ENCODE results near the gene NOC4L.

NOC4L gene

DNA sequence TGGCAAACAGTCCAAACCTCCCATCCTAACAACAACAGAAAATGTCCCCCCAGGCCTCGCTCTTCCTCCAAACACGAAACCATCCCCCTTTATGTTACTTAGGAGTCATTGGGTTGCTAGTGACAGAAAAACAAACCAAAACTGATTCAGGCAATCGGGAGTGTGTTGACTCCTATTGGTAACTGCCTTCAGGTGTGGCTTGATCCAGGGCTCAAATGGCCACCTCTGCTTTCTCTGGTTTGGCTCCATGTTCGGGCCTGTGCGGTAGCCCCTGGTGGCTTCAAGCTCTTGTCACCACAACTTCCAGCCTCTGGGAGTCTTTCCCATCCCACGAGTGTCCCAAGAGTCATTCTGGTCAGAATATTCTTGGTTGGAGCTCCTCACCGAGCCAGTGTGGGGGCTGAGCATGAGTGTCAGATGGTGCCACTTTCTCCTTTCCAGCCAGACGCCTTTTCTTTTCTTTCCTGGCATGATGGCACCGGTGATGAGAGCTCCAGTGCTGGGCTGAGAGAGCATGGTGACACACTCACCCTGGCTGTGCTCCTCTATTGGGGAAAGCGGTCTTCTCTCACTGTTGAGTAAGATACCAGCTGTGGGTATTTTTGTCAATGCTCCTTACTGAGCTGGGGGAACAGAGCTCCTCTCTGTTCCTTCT is 38.6 kb downstream of the NOC4L start:
- Histone ChIP-seq H3K4me1 (ENCODE audit: insufficient read depth, insufficient read length) (peaks cover 16% of the 10 kb centered on the region), H3K36me3 (ENCODE audit: insufficient read depth, insufficient read length, low read length) (no peaks in the 10 kb centered on the region), H3K27me3 (ENCODE audit: insufficient read depth, insufficient read length) (peaks cover 76% of the 10 kb centered on the region), H3K4me3 (ENCODE audit: insufficient read length, low read depth) (no peak overlapping the region), H3K9me3 (ENCODE audit: insufficient read depth, low read length) (no peaks in the 10 kb centered on the region), H3K9ac (ENCODE audit: insufficient read length, low read depth) (no peak overlapping the region)
- no peak for TF ChIP-seq ZNF274 (IDR thresholded peaks at IDR 0.05; ENCODE audit: low read depth, low read length)
- no peak for TF ChIP-seq YY1 (IDR thresholded peaks at IDR 0.05; ENCODE audit: insufficient read depth, insufficient read length)
- TF ChIP-seq SUZ12 (IDR thresholded peaks at IDR 0.05; ENCODE audit: extremely low read depth, insufficient read depth, insufficient read length): no peak
- no peak for DNase-seq (ENCODE audit: low read depth, low spot score)

DNA sequence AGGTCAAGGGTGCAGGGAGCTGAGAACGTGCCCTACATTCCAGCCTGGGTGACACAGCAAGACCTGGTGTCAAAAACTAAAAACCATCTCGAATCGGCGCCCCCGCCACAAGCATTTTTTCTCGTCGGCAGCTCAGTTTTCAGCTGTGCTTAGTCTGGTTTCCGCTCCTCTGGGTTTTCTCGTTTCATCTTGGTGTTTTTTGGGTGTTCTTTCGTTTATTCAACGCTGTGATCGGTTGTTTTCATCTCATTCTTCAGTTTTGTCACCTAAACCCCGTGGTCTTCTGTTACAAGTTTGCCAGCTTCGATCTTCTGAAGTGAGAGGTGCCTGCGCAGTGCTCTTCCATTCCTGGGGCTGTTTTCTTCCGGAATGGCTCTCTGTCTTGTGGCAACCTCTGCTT is 41.4 kb downstream of the NOC4L start:
- Histone ChIP-seq H3K4me1 (ENCODE audit: insufficient read depth, insufficient read length) (peaks cover 24% of the 10 kb centered on the region), H3K27me3 (ENCODE audit: insufficient read depth, insufficient read length) (peaks cover 83% of the 10 kb centered on the region), H3K4me3 (ENCODE audit: insufficient read length, low read depth) (no peak overlapping the region), H3K9me3 (ENCODE audit: insufficient read depth, low read length) (no peaks in the 10 kb centered on the region), H3K9ac (ENCODE audit: insufficient read length, low read depth) (peak overlapping the region; percentile 17), H3K36me3 (ENCODE audit: insufficient read depth, insufficient read length, low read length) (no peaks in the 10 kb centered on the region)
- DNase-seq (ENCODE audit: low read depth, low spot score): no peak
- no peak for TF ChIP-seq YY1 (IDR thresholded peaks at IDR 0.05; ENCODE audit: insufficient read depth, insufficient read length)
- no peak for TF ChIP-seq ZNF274 (IDR thresholded peaks at IDR 0.05; ENCODE audit: low read depth, low read length)
- TF ChIP-seq SUZ12 (IDR thresholded peaks at IDR 0.05; ENCODE audit: extremely low read depth, insufficient read depth, insufficient read length): no peak

DNA sequence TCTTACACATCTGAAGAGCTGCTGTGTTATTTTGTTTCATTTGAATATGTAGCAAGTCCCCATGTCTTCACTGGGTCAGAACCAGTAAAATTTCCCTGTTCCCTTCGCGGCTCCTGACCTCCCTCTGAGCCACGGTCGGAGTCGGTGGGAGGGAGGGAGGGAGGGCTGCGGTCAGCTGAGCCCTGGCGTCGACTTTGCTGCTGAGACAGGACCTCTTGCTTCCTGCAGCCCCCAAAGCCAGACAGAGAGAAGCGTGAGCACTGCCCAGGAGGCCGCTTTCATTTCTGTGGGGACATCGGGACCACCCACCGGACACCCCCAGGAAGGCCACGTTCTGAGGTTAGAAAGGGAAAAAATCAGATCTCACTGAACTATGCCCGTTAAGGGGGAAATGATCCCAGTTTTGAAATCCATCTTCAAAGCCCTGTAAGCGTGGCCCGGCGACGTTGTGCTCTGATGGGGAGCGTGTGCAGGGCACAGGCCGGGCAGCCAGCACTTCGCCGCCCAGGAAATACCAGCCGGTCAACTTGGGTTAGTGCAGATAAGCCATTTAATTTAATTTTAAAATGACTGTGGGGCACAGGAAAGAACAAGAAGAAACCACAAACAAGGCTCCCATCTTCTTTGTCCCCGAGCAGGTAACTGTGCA is 42.1 kb downstream of the NOC4L start:
- Histone ChIP-seq H3K9me3 (ENCODE audit: insufficient read depth, low read length) (no peaks in the 10 kb centered on the region), H3K36me3 (ENCODE audit: insufficient read depth, insufficient read length, low read length) (no peaks in the 10 kb centered on the region), H3K9ac (ENCODE audit: insufficient read length, low read depth) (no peak overlapping the region), H3K4me1 (ENCODE audit: insufficient read depth, insufficient read length) (peaks cover 25% of the 10 kb centered on the region), H3K27me3 (ENCODE audit: insufficient read depth, insufficient read length) (peaks cover 83% of the 10 kb centered on the region), H3K4me3 (ENCODE audit: insufficient read length, low read depth) (no peak overlapping the region)
- no peak for DNase-seq (ENCODE audit: low read depth, low spot score)
- TF ChIP-seq ZNF274 (IDR thresholded peaks at IDR 0.05; ENCODE audit: low read depth, low read length): no peak
- TF ChIP-seq YY1 (IDR thresholded peaks at IDR 0.05; ENCODE audit: insufficient read depth, insufficient read length): no peak
- TF ChIP-seq SUZ12 (IDR thresholded peaks at IDR 0.05; ENCODE audit: extremely low read depth, insufficient read depth, insufficient read length): no peak

DNA sequence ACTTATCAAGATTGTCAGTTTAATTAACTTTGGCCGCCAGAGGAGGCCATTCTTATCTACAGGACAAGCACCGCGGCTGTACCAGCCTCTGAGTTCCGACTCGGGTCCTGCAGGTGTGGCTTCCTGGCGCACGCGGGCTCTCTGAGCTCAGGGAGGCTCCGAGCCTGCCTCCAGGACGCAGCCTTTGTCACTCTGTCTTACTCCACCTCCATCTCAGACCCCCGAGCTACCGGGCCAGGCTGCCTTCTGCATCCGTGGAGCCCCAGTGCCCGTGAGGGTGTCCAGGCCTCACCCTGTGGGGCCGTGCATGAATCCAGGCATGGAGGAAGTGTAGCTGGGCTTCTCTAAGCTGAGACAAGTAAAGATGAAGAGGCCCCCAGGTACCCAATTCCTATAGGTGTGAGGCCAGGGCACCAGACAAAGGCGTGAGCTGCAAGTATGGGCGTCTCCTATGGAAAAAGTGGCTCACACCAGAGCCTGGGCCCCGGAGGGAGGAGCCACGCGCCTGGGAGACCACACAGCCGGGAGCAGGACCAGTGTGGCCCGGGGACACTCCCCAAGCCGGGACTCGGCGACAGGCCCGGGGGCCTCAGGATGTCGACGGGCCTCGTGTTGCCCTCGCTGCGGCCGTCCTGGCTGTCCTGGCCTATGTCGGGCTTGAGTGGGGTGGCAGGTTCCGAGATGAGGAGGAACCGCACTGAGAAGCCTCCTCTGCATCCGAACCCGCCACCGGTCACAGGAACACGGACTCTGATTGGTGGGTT is 42.8 kb downstream of the NOC4L start:
- Histone ChIP-seq H3K4me1 (ENCODE audit: insufficient read depth, insufficient read length) (peaks cover 25% of the 10 kb centered on the region), H3K9ac (ENCODE audit: insufficient read length, low read depth) (peak overlapping the region; percentile 18), H3K9me3 (ENCODE audit: insufficient read depth, low read length) (no peaks in the 10 kb centered on the region), H3K36me3 (ENCODE audit: insufficient read depth, insufficient read length, low read length) (no peaks in the 10 kb centered on the region), H3K4me3 (ENCODE audit: insufficient read length, low read depth) (no peak overlapping the region), H3K27me3 (ENCODE audit: insufficient read depth, insufficient read length) (peaks cover 85% of the 10 kb centered on the region)
- no peak for TF ChIP-seq ZNF274 (IDR thresholded peaks at IDR 0.05; ENCODE audit: low read depth, low read length)
- TF ChIP-seq YY1 (IDR thresholded peaks at IDR 0.05; ENCODE audit: insufficient read depth, insufficient read length): no peak
- no peak for TF ChIP-seq SUZ12 (IDR thresholded peaks at IDR 0.05; ENCODE audit: extremely low read depth, insufficient read depth, insufficient read length)
- DNase-seq (ENCODE audit: low read depth, low spot score): no peak

GRCh38 chr12:132187646-132188450 is 43.6 kb downstream of the NOC4L start:
- DNase-seq (ENCODE audit: low read depth, low spot score): no peak

DNA sequence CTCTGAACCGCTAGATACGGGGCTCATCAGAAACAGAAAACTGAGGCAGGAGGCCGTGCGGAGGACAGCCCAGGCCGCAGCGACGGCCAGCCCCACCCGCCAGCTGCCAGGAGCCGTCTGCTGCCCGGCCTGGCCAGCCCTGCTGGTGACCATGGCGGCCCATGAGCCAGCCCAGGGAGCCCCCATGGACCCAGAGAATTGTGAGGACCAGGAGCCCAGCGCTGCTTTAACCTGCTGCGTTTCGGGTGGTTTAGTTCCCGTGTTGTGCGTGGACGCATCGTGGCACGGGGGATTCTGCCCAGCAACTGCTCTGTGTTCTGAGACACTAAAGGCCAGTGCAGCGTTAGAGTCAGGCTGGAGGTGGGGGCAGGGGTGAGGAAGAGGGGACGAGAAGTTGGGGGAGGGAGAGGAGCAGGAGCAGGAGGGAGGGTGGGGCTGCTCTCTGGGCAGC is 44.2 kb downstream of the NOC4L start:
- no peaks in the 10 kb centered on the region for H3K36me3 ChIP-seq (ENCODE audit: insufficient read depth, insufficient read length, low read length)
- H3K27me3 ChIP-seq (ENCODE audit: insufficient read depth, insufficient read length): peaks cover 85% of the 10 kb centered on the region
- H3K9ac ChIP-seq (ENCODE audit: insufficient read length, low read depth): peak overlapping the region; percentile 88
- peaks cover 7% of the 10 kb centered on the region; the same call in 1 of the 2 replicates for H3K9me3 ChIP-seq (ENCODE audit: insufficient read depth, low read length)
- no peak for DNase-seq (ENCODE audit: low read depth, low spot score)
- peak overlapping the region; percentile 65 for H3K4me3 ChIP-seq (ENCODE audit: insufficient read length, low read depth)
- TF ChIP-seq YY1 (IDR thresholded peaks at IDR 0.05; ENCODE audit: insufficient read depth, insufficient read length) (no peak), SUZ12 (IDR thresholded peaks at IDR 0.05; ENCODE audit: extremely low read depth, insufficient read depth, insufficient read length) (no peak), ZNF274 (IDR thresholded peaks at IDR 0.05; ENCODE audit: low read depth, low read length) (no peak)
- peaks cover 25% of the 10 kb centered on the region for H3K4me1 ChIP-seq (ENCODE audit: insufficient read depth, insufficient read length)

More at GRCh38 chr12:132187646-132188450, 43.6 kb downstream of the NOC4L start:
- Histone ChIP-seq H3K36me3 (ENCODE audit: insufficient read depth, insufficient read length, low read length) (no peaks in the 10 kb centered on the region), H3K9me3 (ENCODE audit: insufficient read depth, low read length) (0 out of 2 replicates have a peak, but pooled peaks cover under 1% of the 10 kb centered on the region), H3K9ac (ENCODE audit: insufficient read length, low read depth) (peak overlapping the region; percentile 42), H3K27me3 (ENCODE audit: insufficient read depth, insufficient read length) (peaks cover 85% of the 10 kb centered on the region), H3K4me3 (ENCODE audit: insufficient read length, low read depth) (no peak overlapping the region), H3K4me1 (ENCODE audit: insufficient read depth, insufficient read length) (peaks cover 25% of the 10 kb centered on the region)
- no peak for TF ChIP-seq ZNF274 (IDR thresholded peaks at IDR 0.05; ENCODE audit: low read depth, low read length)
- no peak for TF ChIP-seq YY1 (IDR thresholded peaks at IDR 0.05; ENCODE audit: insufficient read depth, insufficient read length)
- no peak for TF ChIP-seq SUZ12 (IDR thresholded peaks at IDR 0.05; ENCODE audit: extremely low read depth, insufficient read depth, insufficient read length)

Data from NT2/D1 (cell line).